HepG2 (cell line): ENCODE results near the gene RPS27L. TPM values are rescaled to one million over a fixed set of nuclear protein-coding genes. Genes with fewer than 3 reads are reported as not detected.

Experiments
- ATAC-seq: fragments of 200-7000 bp; cut with Tn5 transposase; 3 replicates; pipeline ENCODE4 v1.9.1; 2020; ENCODE audit warnings: mild to moderate bottlenecking, moderate library complexity
- BruUV-seq: library from RNA; stranded (reverse); fragments of 400-500 nt; replicated peaks from 2 replicates; lab custom pipeline; 2021; lab: Mats Ljungman, UMichigan
- CTCF ChIA-PET: fragments of 300-600 bp; formaldehyde crosslinking; extraction: SDS; loops from one replicate; lab custom pipeline; 2021; ENCODE audit warnings: low total read pairs, inconsistent platforms, low intra/inter-chr PET ratio; lab: Yijun Ruan, JAX
- POLR2A ChIA-PET: fragments of 350-600 bp; sonication (Branson Sonifier 250); formaldehyde crosslinking; loops from one replicate; lab custom pipeline; 2020; ENCODE audit warnings: antibody characterized with exemption, inconsistent platforms; lab: Yijun Ruan, JAX
- DNase-seq: peaks from one replicate; pipeline ENCODE4 v3.0.0-alpha.2; 2015; ENCODE audit warnings: low spot score
- FAIRE-seq: peaks from 3 replicates; lab custom pipeline; 2011; peaks lifted over from hg19 to GRCh38; lab: Jason Lieb, UNC
- H2AFZ ChIP-seq: one replicate; pipeline ENCODE4 v1.6.1; 2011; ENCODE audit warnings: low read length, inconsistent platforms
- H3K27ac ChIP-seq: fragments of 300-600 bp; 3 replicates; pipeline ENCODE4 v1.8.0; 2011; ENCODE audit warnings: mixed run types, mild to moderate bottlenecking, mixed read lengths, low read length, inconsistent platforms; ENCODE audit not compliant: insufficient read depth; ENCODE audit errors: extremely low read length
- H3K27me3 ChIP-seq, 2 experiments: fragments of 200-600 bp in 1 of 2; 2 replicates in 1 of 2; 3 replicates in 1 of 2; pipeline versions ENCODE4 v1.6.0 to v1.8.0; 2011; ENCODE audit warnings: low read length in 2 of 2, mild to moderate bottlenecking in 2 of 2, moderate library complexity in 2 of 2, inconsistent platforms in 1 of 2; ENCODE audit not compliant: insufficient read depth in 2 of 2, control insufficient read depth in 1 of 2
- H3K36me3 ChIP-seq, 2 experiments: fragments of 200-600 bp in 1 of 2; replicated peaks in 1 of 2; 2 replicates in 1 of 2; 3 replicates in 1 of 2; pipeline versions ENCODE4 v1.5.1 to v1.8.0; 2011; ENCODE audit warnings: low read length in 2 of 2, inconsistent platforms in 1 of 2; ENCODE audit not compliant: insufficient read depth in 2 of 2, control insufficient read depth in 1 of 2
- H3K4me1 ChIP-seq: 2 replicates; pipeline ENCODE4 v1.5.1; 2012; ENCODE audit warnings: low read length, inconsistent platforms; ENCODE audit not compliant: insufficient read depth
- H3K4me2 ChIP-seq: 2 replicates; pipeline ENCODE4 v1.6.0; 2011; ENCODE audit warnings: low read depth, low read length, inconsistent platforms
- H3K4me3 ChIP-seq, 3 experiments: fragments of 200-600 bp in 1 of 3; sonication (generic), shearing (Covaris generic) in 1 of 3; replicated peaks in 1 of 3; 2 replicates each; pipeline ENCODE4 v1.5.1; 2011 to 2016; ENCODE audit warnings: low read length in 3 of 3, inconsistent platforms in 2 of 3, low read depth in 2 of 3, mild to moderate bottlenecking in 2 of 3, control low read depth in 1 of 3, mixed read lengths in 1 of 3; ENCODE audit not compliant: insufficient read depth in 1 of 3
- H3K79me2 ChIP-seq: one replicate; pipeline ENCODE4 v1.6.1; 2011; ENCODE audit warnings: low read length, inconsistent platforms; ENCODE audit not compliant: insufficient read depth
- H3K9ac ChIP-seq: 2 replicates; pipeline ENCODE4 v1.6.0; 2011; ENCODE audit warnings: mild to moderate bottlenecking, low read depth, low read length, inconsistent platforms; ENCODE audit not compliant: insufficient read depth
- H3K9me3 ChIP-seq: 2 replicates; pipeline ENCODE4 v1.5.1; 2012; ENCODE audit warnings: mild to moderate bottlenecking, low read length
- H4K20me1 ChIP-seq: 2 replicates; pipeline ENCODE4 v1.6.0; 2011; ENCODE audit warnings: inconsistent platforms, mild to moderate bottlenecking, low read length, moderate library complexity; ENCODE audit not compliant: insufficient read depth
- HES4 ChIP-seq: sonication (generic); formaldehyde crosslinking; IDR thresholded peaks from 2 replicates; pipeline ENCODE4 v1.9.0; 2021; ENCODE audit warnings: mild to moderate bottlenecking, missing genetic modification reagents, borderline replicate concordance
- HNF4G ChIP-seq, 2 experiments: sonication (generic) in 1 of 2; formaldehyde crosslinking in 1 of 2; IDR thresholded peaks; 2 replicates each; pipeline versions ENCODE4 v1.4.0 to v1.6.1; 2011 to 2020; ENCODE audit warnings: borderline replicate concordance in 2 of 2, low read depth in 2 of 2, mild to moderate bottlenecking in 2 of 2, low read length in 1 of 2, missing genetic modification reagents in 1 of 2, moderate library complexity in 1 of 2
- MED1 ChIP-seq: sonication (generic); formaldehyde crosslinking; IDR thresholded peaks from 2 replicates; pipeline ENCODE4 v1.4.0; 2020; ENCODE audit warnings: missing genetic modification reagents
- MYNN ChIP-seq: sonication (generic); formaldehyde crosslinking; IDR thresholded peaks from 2 replicates; pipeline ENCODE4 v1.4.0; 2020; ENCODE audit warnings: mild to moderate bottlenecking, low read depth, missing genetic modification reagents
- ZNF274 ChIP-seq: sonication (generic); formaldehyde crosslinking; IDR thresholded peaks from 2 replicates; pipeline ENCODE4 v1.5.1; 2020; ENCODE audit warnings: mild to moderate bottlenecking, missing genetic modification reagents
- ZNF652 ChIP-seq: IDR thresholded peaks from 2 replicates; pipeline ENCODE4 v1.6.1; 2016; ENCODE audit warnings: low read depth, borderline replicate concordance
- WGBS: methylation state at CpG from one replicate; pipeline ENCODE4 v1.1.6; 2017; ENCODE audit warnings: low lambda C conversion rate; 5-methylcytosine and 5-hydroxymethylcytosine counted together
- in situ Hi-C: cut with HindIII; loops from 2 replicates; pipeline ENCODE4 v1.10.0; 2017; ENCODE audit warnings: low pct_unique_long_range_greater_than_20kb; ENCODE audit not compliant: extremely low pct_ligation_motif_present
- intact Hi-C: fragments of 100-400 bp; cut with micrococcal nuclease; formaldehyde crosslinking; loops from one replicate; pipeline ENCODE4 v1.10.0; 2022; ENCODE audit not compliant: unreplicated experiment
- polyA plus RNA-seq, 8 experiments: library from polyadenylated mRNA; depleted of rRNA in 3 of 8; stranded (reverse) in 7 of 8; unstranded in 1 of 8; fragments of >200 nt; fragmentation: Illumina TruSeq in 4 of 8; extraction: Trizol in 4 of 8; gene quantifications; 2 replicates each; pipeline versions ENCODE4 v1.2.1 to v1.2.3, GENCODE V29; 2011 to 2016; ENCODE audit warnings: low read depth in 4 of 8, missing spikeins in 1 of 8, mixed read lengths in 1 of 8; ENCODE audit not compliant: insufficient read depth in 1 of 8
- total RNA-seq, 5 experiments: library from RNA; depleted of rRNA; stranded (reverse); fragments of >200 nt; fragmentation: Illumina TruSeq; extraction: Trizol; gene quantifications; 2 replicates each; pipeline ENCODE4 v1.2.3, GENCODE V29; 2016; ENCODE audit warnings: low read depth in 1 of 5
- TF ChIP-seq, protein P1 (sequence below): sonication (generic); formaldehyde crosslinking; IDR thresholded peaks from 2 replicates; pipeline ENCODE4 v1.5.0; 2020; ENCODE audit warnings: mild to moderate bottlenecking, missing genetic modification reagents

RPS27L gene
- total and polyA plus RNA-seq, 2 of the 13 experiments (the other 11 are each of a cell fraction or from before 2014, with no cell fraction given), result 231 to 433 TPM

DNA sequence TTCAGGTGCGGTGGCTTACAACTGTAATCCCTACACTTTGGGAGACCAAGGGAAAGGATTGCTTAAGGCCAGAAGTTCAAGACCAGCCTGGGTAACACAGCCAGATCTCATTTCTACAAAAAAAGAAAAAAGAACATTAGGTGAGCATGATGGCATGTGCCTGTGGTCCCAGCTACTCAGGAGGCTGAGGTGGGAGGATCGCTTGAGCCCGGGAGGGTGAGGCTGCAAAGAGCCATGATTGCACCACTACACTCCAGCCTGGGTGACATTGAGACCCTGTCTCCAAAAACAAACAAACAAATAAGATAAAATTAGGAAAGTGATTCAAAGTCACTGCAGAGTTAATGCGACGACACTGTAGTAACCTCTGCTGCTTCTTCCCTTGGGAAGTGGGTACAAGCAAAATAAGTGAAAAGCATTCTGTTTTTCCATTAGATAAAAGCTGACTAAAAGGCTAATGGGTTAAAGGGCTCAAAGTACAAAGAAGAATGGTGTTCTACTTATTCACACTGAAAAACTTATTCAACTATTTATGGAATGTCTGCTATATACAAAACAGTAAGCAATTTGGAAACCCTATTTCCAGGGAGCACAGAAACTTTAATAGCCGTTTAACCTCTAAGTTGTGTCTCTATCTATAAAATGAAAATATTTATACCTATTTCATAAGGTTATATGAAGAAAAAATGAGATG, 8.0 kb upstream of the RPS27L start:
- no peak for TF ChIP-seq ZNF274 (CRISPR knock-in tag)
- TF ChIP-seq MED1 (CRISPR knock-in tag), result no peak
- no peak for TF ChIP-seq HES4 (CRISPR knock-in tag)
- TF ChIP-seq MYNN (CRISPR knock-in tag), result no peak
- TF ChIP-seq, protein P1, sequence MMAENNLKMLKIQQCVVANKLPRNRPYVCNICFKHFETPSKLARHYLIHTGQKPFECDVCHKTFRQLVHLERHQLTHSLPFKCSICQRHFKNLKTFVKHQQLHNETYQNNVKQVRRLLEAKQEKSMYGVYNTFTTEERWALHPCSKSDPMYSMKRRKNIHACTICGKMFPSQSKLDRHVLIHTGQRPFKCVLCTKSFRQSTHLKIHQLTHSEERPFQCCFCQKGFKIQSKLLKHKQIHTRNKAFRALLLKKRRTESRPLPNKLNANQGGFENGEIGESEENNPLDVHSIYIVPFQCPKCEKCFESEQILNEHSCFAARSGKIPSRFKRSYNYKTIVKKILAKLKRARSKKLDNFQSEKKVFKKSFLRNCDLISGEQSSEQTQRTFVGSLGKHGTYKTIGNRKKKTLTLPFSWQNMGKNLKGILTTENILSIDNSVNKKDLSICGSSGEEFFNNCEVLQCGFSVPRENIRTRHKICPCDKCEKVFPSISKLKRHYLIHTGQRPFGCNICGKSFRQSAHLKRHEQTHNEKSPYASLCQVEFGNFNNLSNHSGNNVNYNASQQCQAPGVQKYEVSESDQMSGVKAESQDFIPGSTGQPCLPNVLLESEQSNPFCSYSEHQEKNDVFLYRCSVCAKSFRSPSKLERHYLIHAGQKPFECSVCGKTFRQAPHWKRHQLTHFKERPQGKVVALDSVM (CRISPR knock-in tag), result peak; percentile 90
- TF ChIP-seq ZNF652, result peak; percentile 57; the same call in 1 of the 2 replicates
- no peak for TF ChIP-seq HNF4G (IDR thresholded peaks at IDR 0.05; ENCODE audit: borderline replicate concordance, low read depth, low read length)
- TF ChIP-seq HNF4G (CRISPR knock-in tag; IDR thresholded peaks at IDR 0.05; ENCODE audit: borderline replicate concordance, low read depth), result no peak
- Histone ChIP-seq H2AFZ (no peak overlapping the region), H3K27ac (no peak overlapping the region), H3K27me3 (peaks cover 0 to 6% of the 10 kb centered on the region in 2 experiments; a peak in 1 of 5 replicates), H3K4me1 (peaks cover 14% of the 10 kb centered on the region), H3K9me3 (no peaks in the 10 kb centered on the region), H3K4me3 (no peak overlapping the region), H3K79me2 (no peaks in the 10 kb centered on the region), H3K4me2 (no peak overlapping the region), H3K9ac (no peak overlapping the region), H4K20me1 (no peaks in the 10 kb centered on the region), H3K36me3 (no peaks in the 10 kb centered on the region)
- 36% methylated on average over 6 of the region's 6 CpGs for WGBS
- intact Hi-C loops (no loop called here), in situ Hi-C loops (loop anchor here (25.0 kb wide), 1 partner anchor 247 kb away; no protein-coding TSS in a partner anchor)
- CTCF ChIA-PET, result no interaction called here
- ATAC-seq (no peak), FAIRE-seq (no peak), DNase-seq (no peak)
- POLR2A ChIA-PET, result interaction anchor here (1.2 kb wide), 1 partner anchor 8 kb away, joined by 5 read pairs; the partner anchor contains the start of gene RPS27L
- BruUV-seq, result no TSS peak
